IMR-90 (cell line): ENCODE results near the gene ALK. TPM values are rescaled to one million over a fixed set of nuclear protein-coding genes. Genes with fewer than 3 reads are reported as not detected.

Experiments
- ATAC-seq: fragments of 200-7000 bp; cut with Tn5 transposase; 2 replicates; pipeline ENCODE4 v1.9.1; 2020; ENCODE audit warnings: low read depth, mild to moderate bottlenecking, moderate library complexity
- BruUV-seq: library from RNA; stranded (reverse); fragments of 400-500 nt; replicated peaks from 2 replicates; lab custom pipeline; 2021; lab: Mats Ljungman, UMichigan
- CTCF ChIA-PET: fragments of 300-600 bp; formaldehyde crosslinking; extraction: SDS; loops from one replicate; lab custom pipeline; 2021; ENCODE audit warnings: antibody characterized with exemption; lab: Yijun Ruan, JAX
- POLR2A ChIA-PET: fragments of 300-600 bp; sonication (Branson Sonifier 250); formaldehyde crosslinking; loops from one replicate; lab custom pipeline; 2022; ENCODE audit warnings: antibody characterized with exemption; ENCODE audit not compliant: unreplicated experiment; lab: Charles Lee
- DNase-seq: peaks from one replicate; pipeline ENCODE4 v3.0.0; 2013
- H2AFZ ChIP-seq: replicated peaks from 2 replicates; pipeline ENCODE3; 2013; ENCODE audit warnings: low read length, mild to moderate bottlenecking; ENCODE audit not compliant: poor library complexity
- H2AK5ac ChIP-seq: 2 replicates; pipeline ENCODE4 v1.6.1; 2013; ENCODE audit warnings: low read depth, low read length, inconsistent platforms
- H2AK9ac ChIP-seq: replicated peaks from 2 replicates; pipeline ENCODE3; 2013; ENCODE audit warnings: mild to moderate bottlenecking, low read depth, low read length, moderate library complexity; ENCODE audit not compliant: poor library complexity
- H2BK120ac ChIP-seq: 2 replicates; pipeline ENCODE4 v1.6.1; 2013; ENCODE audit warnings: low read depth, low read length, inconsistent platforms
- H2BK15ac ChIP-seq: 3 replicates; pipeline ENCODE4 v1.6.1; 2013; ENCODE audit warnings: low read depth, low read length, inconsistent platforms
- H2BK20ac ChIP-seq: 2 replicates; pipeline ENCODE4 v1.6.1; 2013; ENCODE audit warnings: low read depth, mild to moderate bottlenecking, inconsistent platforms, low read length, moderate library complexity
- H2BK5ac ChIP-seq: 2 replicates; pipeline ENCODE4 v1.6.1; 2013; ENCODE audit warnings: mild to moderate bottlenecking, low read depth, low read length, inconsistent platforms; ENCODE audit not compliant: poor library complexity, severe bottlenecking
- H3K14ac ChIP-seq: replicated peaks from 2 replicates; pipeline ENCODE4 v1.6.1; 2013; ENCODE audit warnings: low read depth, low read length, inconsistent platforms
- H3K18ac ChIP-seq: 2 replicates; pipeline ENCODE4 v1.6.1; 2013; ENCODE audit warnings: low read depth, low read length, control low read depth
- H3K23ac ChIP-seq: 2 replicates; pipeline ENCODE4 v1.6.1; 2013; ENCODE audit warnings: low read depth, low read length, inconsistent platforms
- H3K27ac ChIP-seq: 2 replicates; pipeline ENCODE4 v1.5.1; 2013; ENCODE audit warnings: mild to moderate bottlenecking, control low read depth, low read length; ENCODE audit not compliant: insufficient read depth
- H3K27me3 ChIP-seq: 2 replicates; pipeline ENCODE4 v1.6.1; 2013; ENCODE audit warnings: low read length; ENCODE audit not compliant: control insufficient read depth, insufficient read depth
- H3K36me3 ChIP-seq: 2 replicates; pipeline ENCODE4 v1.6.1; 2013; ENCODE audit warnings: low read length, mixed read lengths; ENCODE audit not compliant: control insufficient read depth, insufficient read depth
- H3K4ac ChIP-seq: 2 replicates; pipeline ENCODE4 v1.6.1; 2013; ENCODE audit warnings: low read depth, low read length, inconsistent platforms
- H3K4me1 ChIP-seq: 2 replicates; pipeline ENCODE4 v1.6.1; 2013; ENCODE audit warnings: low read length, mixed read lengths; ENCODE audit not compliant: control insufficient read depth, insufficient read depth
- H3K4me2 ChIP-seq: 2 replicates; pipeline ENCODE4 v1.6.1; 2013; ENCODE audit warnings: low read depth, mild to moderate bottlenecking, control low read depth, low read length, moderate library complexity
- H3K4me3 ChIP-seq: 2 replicates; pipeline ENCODE4 v1.5.1; 2013; ENCODE audit warnings: low read depth, mild to moderate bottlenecking, control low read depth, low read length, moderate library complexity; ENCODE audit not compliant: insufficient read depth
- H3K56ac ChIP-seq: 2 replicates; pipeline ENCODE4 v1.6.1; 2013; ENCODE audit warnings: low read length, inconsistent platforms; ENCODE audit not compliant: insufficient read depth; ENCODE audit errors: extremely low read depth
- H3K79me1 ChIP-seq, 2 experiments: 2 replicates each; pipeline ENCODE4 v1.6.1; 2013; ENCODE audit warnings: low read length in 2 of 2, inconsistent platforms in 1 of 2, low read depth in 1 of 2
- H3K9ac ChIP-seq: 2 replicates; pipeline ENCODE4 v1.6.1; 2013; ENCODE audit warnings: low read depth, low read length, control low read depth
- H3K9me1 ChIP-seq: 2 replicates; pipeline ENCODE4 v1.6.1; 2013; ENCODE audit warnings: low read length, inconsistent platforms; ENCODE audit not compliant: insufficient read depth
- H3K9me3 ChIP-seq: 2 replicates; pipeline ENCODE4 v1.6.1; 2013; ENCODE audit warnings: low read length; ENCODE audit not compliant: control insufficient read depth, insufficient read depth
- H4K20me1 ChIP-seq: 2 replicates; pipeline ENCODE4 v1.6.1; 2013; ENCODE audit warnings: low read length, inconsistent platforms; ENCODE audit not compliant: insufficient read depth
- H4K5ac ChIP-seq: 2 replicates; pipeline ENCODE4 v1.6.1; 2013; ENCODE audit warnings: mild to moderate bottlenecking, low read depth, low read length, control low read depth
- H4K8ac ChIP-seq, 2 experiments: 2 replicates each; pipeline ENCODE4 v1.6.1; 2013; ENCODE audit warnings: low read depth in 2 of 2, low read length in 2 of 2, control low read depth in 1 of 2, inconsistent platforms in 1 of 2
- H4K91ac ChIP-seq: 2 replicates; pipeline ENCODE4 v1.6.1; 2013; ENCODE audit warnings: low read depth, low read length, inconsistent platforms; ENCODE audit not compliant: insufficient read depth
- MAFK ChIP-seq: IDR thresholded peaks from 2 replicates; pipeline ENCODE4 v1.6.1; 2012; ENCODE audit warnings: low read depth, low read length, improper control_type of control experiment
- MAZ ChIP-seq: IDR thresholded peaks from 2 replicates; pipeline ENCODE4 v1.6.1; 2012; ENCODE audit warnings: low read depth, mild to moderate bottlenecking, low read length, improper control_type of control experiment, moderate library complexity, borderline replicate concordance
- MXI1 ChIP-seq: IDR thresholded peaks from 2 replicates; pipeline ENCODE4 v1.6.1; 2012; ENCODE audit warnings: low read depth, mild to moderate bottlenecking, low read length, moderate library complexity, borderline replicate concordance
- NFE2L2 ChIP-seq: fragments of 150-350 bp; IDR thresholded peaks from 2 replicates; pipeline ENCODE4 v1.6.1; 2016; ENCODE audit warnings: low read depth, mild to moderate bottlenecking, low read length
- POLR2A ChIP-seq: IDR thresholded peaks from 2 replicates; pipeline ENCODE4 v1.6.1; 2012; ENCODE audit warnings: mild to moderate bottlenecking, low read depth, low read length
- RFX5 ChIP-seq: IDR thresholded peaks from 2 replicates; pipeline ENCODE4 v1.8.0; 2012; ENCODE audit warnings: low read depth, mild to moderate bottlenecking, low read length, moderate library complexity
- WGBS, 2 experiments: methylation state at CpG; one replicate each; pipeline versions ENCODE4 v1.1.5 to v1.1.7; 2013; ENCODE audit warnings: missing lambda C conversion rate in 2 of 2; ENCODE audit not compliant: insufficient read length in 1 of 2; ENCODE audit errors: extremely low coverage in 2 of 2; 5-methylcytosine and 5-hydroxymethylcytosine counted together
- dilution Hi-C: fragments of 300-500 bp; cut with HindIII; formaldehyde crosslinking; loops from one replicate; pipeline ENCODE4 v1.14.3; 2018; ENCODE audit warnings: low sequenced_read_pairs; ENCODE audit not compliant: unreplicated experiment
- in situ Hi-C: fragments of 300-500 bp; cut with MboI; formaldehyde crosslinking; loops from 3 replicates; pipeline ENCODE4 v1.14.3; 2019; ENCODE audit warnings: low sequenced_read_pairs, inconsistent platforms, mixed read lengths
- intact Hi-C: fragments of 100-400 bp; cut with micrococcal nuclease; formaldehyde crosslinking; loops from 2 replicates; pipeline ENCODE4 v1.10.0; 2022
- polyA plus RNA-seq, 3 experiments: library from polyadenylated mRNA; depleted of rRNA; stranded (reverse); fragments of >200 nt; gene quantifications; 2 replicates each; pipeline ENCODE4 v1.2.3, GENCODE V29; 2012; ENCODE audit warnings: low replicate concordance in 1 of 3
- total RNA-seq: library from RNA; depleted of rRNA; stranded (reverse); fragments of >200 nt; gene quantifications from 2 replicates; pipeline ENCODE4 v1.2.3, GENCODE V29; 2012

The ALK gene
- total and polyA plus RNA-seq, 2 of the 4 experiments (the other 2 are of a cell fraction): not detected

DNA sequence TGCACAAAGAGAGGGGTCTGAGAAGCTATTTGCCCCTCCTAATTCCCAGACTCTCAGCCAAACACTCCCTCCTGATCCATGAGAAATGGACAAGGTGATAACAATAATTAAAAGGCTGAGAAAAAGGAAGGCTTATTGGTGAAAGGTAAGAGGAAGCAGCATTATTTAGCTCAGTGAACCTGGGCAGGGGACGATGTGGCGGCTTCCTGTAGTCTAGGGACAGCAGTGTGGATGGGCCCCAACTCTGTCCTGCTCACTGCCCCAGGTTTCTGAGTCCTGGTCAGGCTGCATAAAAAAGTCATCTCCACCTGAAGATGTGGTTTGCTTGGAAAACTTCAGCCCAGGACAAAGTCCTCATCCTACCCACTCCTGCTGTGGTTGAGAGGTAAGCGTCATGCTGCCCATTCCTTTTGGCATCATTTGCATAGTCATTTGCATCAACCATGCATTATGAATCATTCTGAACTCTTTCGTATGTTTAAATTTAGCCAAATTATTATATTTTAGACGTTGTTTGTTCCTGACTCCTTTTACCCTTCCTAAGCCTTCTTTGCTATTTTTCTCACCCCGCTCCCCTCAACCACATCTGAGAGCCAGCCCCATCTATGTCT lies 679.3 kb downstream of the ALK start:
- Histone ChIP-seq H2BK120ac (no peak overlapping the region), H2AK9ac (no peak overlapping the region), H3K27me3 (peaks cover 31% of the 10 kb centered on the region), H2AK5ac (no peak overlapping the region), H3K27ac (no peak overlapping the region), H3K9me3 (no peaks in the 10 kb centered on the region), H4K91ac (no peak overlapping the region), H3K14ac (no peak overlapping the region), H4K8ac (no peak overlapping the region), H4K5ac (no peak overlapping the region), H3K18ac (no peak overlapping the region), H3K9me1 (peaks cover 4% of the 10 kb centered on the region; the same call in 1 of the 2 replicates), H3K56ac (no peak overlapping the region), H3K4me2 (no peak overlapping the region), H2BK20ac (no peak overlapping the region), H3K4me1 (0 out of 2 replicates have a peak, but pooled peaks cover 3% of the 10 kb centered on the region), H2BK15ac (no peak overlapping the region), H3K4me3 (no peak overlapping the region), H2AFZ (no peak overlapping the region), H2BK5ac (no peak overlapping the region), H3K23ac (no peak overlapping the region), H4K20me1 (no peaks in the 10 kb centered on the region), H3K79me1 (no peaks in the 10 kb centered on the region), H3K36me3 (no peaks in the 10 kb centered on the region), H3K9ac (no peak overlapping the region), H3K4ac (no peak overlapping the region)
- intact Hi-C loops (no loop called here), in situ Hi-C loops (no loop called here), dilution Hi-C loops (no loop called here)
- DNase-seq: no peak
- POLR2A ChIA-PET: no interaction called here
- TF ChIP-seq POLR2A (no peak), MXI1 (no peak), RFX5 (no peak), NFE2L2 (no peak), MAFK (no peak), MAZ (no peak)
- CTCF ChIA-PET: no interaction called here
- no peak for ATAC-seq
- BruUV-seq: no TSS peak
- WGBS, 2 experiments: no CpG with 5 or more reads among the region's 6 CpGs
